ENCODE measurements around the gene ARID2. TPM values are rescaled to one million over a fixed set of nuclear protein-coding genes. Genes with fewer than 3 reads are reported as not detected.

Gene ARID2
- total RNA-seq, 1 experiment from 2014 or later: 72.2 TPM

DNA sequence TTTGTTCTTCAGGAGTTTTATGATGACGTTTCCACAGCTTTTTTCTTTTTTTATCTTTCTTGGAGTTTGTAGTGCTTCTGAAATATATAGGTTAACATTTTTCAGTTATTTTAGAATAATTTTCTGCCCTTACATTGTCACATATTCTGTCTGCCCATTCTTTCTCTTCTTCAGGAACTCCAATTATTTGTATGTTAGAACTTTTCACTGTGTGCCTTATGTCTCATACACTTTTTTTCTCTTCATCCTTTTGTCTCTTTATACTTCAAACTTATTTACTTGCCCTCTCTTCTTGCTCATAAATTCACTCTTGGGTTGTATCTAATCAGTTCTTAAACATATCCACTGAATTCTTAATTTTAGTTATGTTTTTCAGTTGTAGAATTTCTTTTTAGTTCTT lies 105.3 kb downstream of the ARID2 start:
- no peak overlapping the region for H3K4me3 ChIP-seq (ENCODE audit: low read depth, low read length, poor library complexity, severe bottlenecking)
- no peak for DNase-seq (ENCODE audit: low spot score)
- H3K27ac ChIP-seq (ENCODE audit: low read depth, low read length, poor library complexity, severe bottlenecking): no peak overlapping the region
- no peaks in the 10 kb centered on the region for H3K4me1 ChIP-seq (ENCODE audit: insufficient read depth, low read length, poor library complexity, severe bottlenecking)
- TF ChIP-seq EZH2 (IDR thresholded peaks at IDR 0.05; ENCODE audit: borderline replicate concordance, low read depth, low read length, poor library complexity, severe bottlenecking): no peak
- TF ChIP-seq, protein P1, sequence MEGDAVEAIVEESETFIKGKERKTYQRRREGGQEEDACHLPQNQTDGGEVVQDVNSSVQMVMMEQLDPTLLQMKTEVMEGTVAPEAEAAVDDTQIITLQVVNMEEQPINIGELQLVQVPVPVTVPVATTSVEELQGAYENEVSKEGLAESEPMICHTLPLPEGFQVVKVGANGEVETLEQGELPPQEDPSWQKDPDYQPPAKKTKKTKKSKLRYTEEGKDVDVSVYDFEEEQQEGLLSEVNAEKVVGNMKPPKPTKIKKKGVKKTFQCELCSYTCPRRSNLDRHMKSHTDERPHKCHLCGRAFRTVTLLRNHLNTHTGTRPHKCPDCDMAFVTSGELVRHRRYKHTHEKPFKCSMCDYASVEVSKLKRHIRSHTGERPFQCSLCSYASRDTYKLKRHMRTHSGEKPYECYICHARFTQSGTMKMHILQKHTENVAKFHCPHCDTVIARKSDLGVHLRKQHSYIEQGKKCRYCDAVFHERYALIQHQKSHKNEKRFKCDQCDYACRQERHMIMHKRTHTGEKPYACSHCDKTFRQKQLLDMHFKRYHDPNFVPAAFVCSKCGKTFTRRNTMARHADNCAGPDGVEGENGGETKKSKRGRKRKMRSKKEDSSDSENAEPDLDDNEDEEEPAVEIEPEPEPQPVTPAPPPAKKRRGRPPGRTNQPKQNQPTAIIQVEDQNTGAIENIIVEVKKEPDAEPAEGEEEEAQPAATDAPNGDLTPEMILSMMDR (conservative IDR thresholded peaks at IDR 0.05; ENCODE audit: low read depth, low read length): no peak
- peaks cover 3% of the 10 kb centered on the region for H3K9me3 ChIP-seq (ENCODE audit: low read depth, low read length, poor library complexity, severe bottlenecking)
- intact Hi-C loops (cut with micrococcal nuclease; ENCODE audit: unreplicated experiment): no loop called here
- BruUV-seq (replicated peaks): no TSS peak
- no peaks in the 10 kb centered on the region for H3K27me3 ChIP-seq (replicated peaks; ENCODE audit: insufficient read depth, low read depth, low read length, poor library complexity)
- ChIA-PET POLR2A (ENCODE audit: low non-redundant PET) (no interaction called here), CTCF (no interaction called here)
- peaks cover 49% of the 10 kb centered on the region for H3K36me3 ChIP-seq (ENCODE audit: insufficient read depth, low read length, poor library complexity, severe bottlenecking)

DNA sequence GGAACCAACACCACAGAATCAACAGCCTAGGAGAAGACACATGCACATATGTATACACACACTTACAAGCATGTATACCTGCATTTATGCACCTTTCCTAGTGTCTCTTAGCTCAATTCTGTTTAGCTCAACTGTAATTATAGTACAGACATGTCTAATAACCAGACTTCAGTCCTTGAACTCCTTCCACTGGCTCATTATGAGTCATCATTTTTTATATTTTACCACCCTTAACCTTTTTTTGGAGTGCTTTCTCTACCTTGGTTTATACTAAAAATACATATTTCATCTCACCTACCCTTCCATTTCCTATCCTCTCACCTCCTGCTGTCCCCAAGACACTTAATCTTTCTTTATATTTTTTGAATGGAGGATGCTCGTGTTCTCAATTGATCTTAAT lies 110.4 kb downstream of the ARID2 start:
- H3K27me3 ChIP-seq (replicated peaks; ENCODE audit: insufficient read depth, low read depth, low read length, poor library complexity): no peaks in the 10 kb centered on the region
- POLR2A ChIA-PET (ENCODE audit: low non-redundant PET): no interaction called here
- no peaks in the 10 kb centered on the region for H3K9me3 ChIP-seq (ENCODE audit: low read depth, low read length, poor library complexity, severe bottlenecking)
- H3K4me1 ChIP-seq (ENCODE audit: insufficient read depth, low read length, poor library complexity, severe bottlenecking): no peaks in the 10 kb centered on the region
- no peak overlapping the region for H3K4me3 ChIP-seq (ENCODE audit: low read depth, low read length, poor library complexity, severe bottlenecking)
- TF ChIP-seq, protein P1 (conservative IDR thresholded peaks at IDR 0.05; ENCODE audit: low read depth, low read length): no peak
- no peak for TF ChIP-seq EZH2 (IDR thresholded peaks at IDR 0.05; ENCODE audit: borderline replicate concordance, low read depth, low read length, poor library complexity, severe bottlenecking)
- intact Hi-C loops (cut with micrococcal nuclease; ENCODE audit: unreplicated experiment): no loop called here
- peaks cover 58% of the 10 kb centered on the region for H3K36me3 ChIP-seq (ENCODE audit: insufficient read depth, low read length, poor library complexity, severe bottlenecking)
- BruUV-seq (replicated peaks): no TSS peak
- CTCF ChIA-PET: no interaction called here
- no peak overlapping the region for H3K27ac ChIP-seq (ENCODE audit: low read depth, low read length, poor library complexity, severe bottlenecking)
- DNase-seq (ENCODE audit: low spot score): no peak

DNA sequence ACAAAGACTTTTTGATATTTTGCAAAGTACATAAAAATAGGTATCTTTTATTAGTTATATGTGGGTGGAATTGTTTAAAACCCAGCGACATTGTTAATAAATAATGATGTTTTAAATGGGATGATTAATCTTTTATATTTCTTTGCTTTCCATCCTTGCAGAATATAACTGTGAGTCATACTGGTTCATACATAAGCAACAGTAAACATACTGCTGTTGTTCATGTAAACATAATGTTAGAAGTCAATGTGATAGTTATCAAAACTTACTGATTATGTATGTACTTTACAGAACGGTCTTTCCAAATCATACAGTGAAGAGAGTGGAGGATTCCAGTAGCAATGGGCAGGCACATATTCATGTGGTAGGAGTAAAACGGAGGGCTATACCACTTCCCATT lies 119.8 kb downstream of the ARID2 start:
- POLR2A ChIA-PET (ENCODE audit: low non-redundant PET): no interaction called here
- no TSS peak for BruUV-seq (replicated peaks)
- Histone ChIP-seq H3K27ac (ENCODE audit: low read depth, low read length, poor library complexity, severe bottlenecking) (no peak overlapping the region), H3K36me3 (ENCODE audit: insufficient read depth, low read length, poor library complexity, severe bottlenecking) (peaks cover 61% of the 10 kb centered on the region), H3K4me3 (ENCODE audit: low read depth, low read length, poor library complexity, severe bottlenecking) (no peak overlapping the region), H3K27me3 (replicated peaks; ENCODE audit: insufficient read depth, low read depth, low read length, poor library complexity) (no peaks in the 10 kb centered on the region), H3K9me3 (ENCODE audit: low read depth, low read length, poor library complexity, severe bottlenecking) (no peaks in the 10 kb centered on the region), H3K4me1 (ENCODE audit: insufficient read depth, low read length, poor library complexity, severe bottlenecking) (no peaks in the 10 kb centered on the region)
- DNase-seq (ENCODE audit: low spot score): no peak
- CTCF ChIA-PET: no interaction called here
- intact Hi-C loops (cut with micrococcal nuclease; ENCODE audit: unreplicated experiment): no loop called here
- no peak for TF ChIP-seq EZH2 (IDR thresholded peaks at IDR 0.05; ENCODE audit: borderline replicate concordance, low read depth, low read length, poor library complexity, severe bottlenecking)
- TF ChIP-seq, protein P1 (conservative IDR thresholded peaks at IDR 0.05; ENCODE audit: low read depth, low read length): no peak
